ENCODE results near the gene ATP5ME.
"Not testable (repeated sequence)": the region's sequence is repeated elsewhere in the genome, so short reads cannot be mapped to it uniquely, and the experiment has no call there.

The ATP5ME gene

GRCh38 chr4:656436-657337 is 17.4 kb downstream of the ATP5ME start:
- no peak for DNase-seq (ENCODE audit: low read depth in 2 of 3, low spot score in 1 of 3)

DNA sequence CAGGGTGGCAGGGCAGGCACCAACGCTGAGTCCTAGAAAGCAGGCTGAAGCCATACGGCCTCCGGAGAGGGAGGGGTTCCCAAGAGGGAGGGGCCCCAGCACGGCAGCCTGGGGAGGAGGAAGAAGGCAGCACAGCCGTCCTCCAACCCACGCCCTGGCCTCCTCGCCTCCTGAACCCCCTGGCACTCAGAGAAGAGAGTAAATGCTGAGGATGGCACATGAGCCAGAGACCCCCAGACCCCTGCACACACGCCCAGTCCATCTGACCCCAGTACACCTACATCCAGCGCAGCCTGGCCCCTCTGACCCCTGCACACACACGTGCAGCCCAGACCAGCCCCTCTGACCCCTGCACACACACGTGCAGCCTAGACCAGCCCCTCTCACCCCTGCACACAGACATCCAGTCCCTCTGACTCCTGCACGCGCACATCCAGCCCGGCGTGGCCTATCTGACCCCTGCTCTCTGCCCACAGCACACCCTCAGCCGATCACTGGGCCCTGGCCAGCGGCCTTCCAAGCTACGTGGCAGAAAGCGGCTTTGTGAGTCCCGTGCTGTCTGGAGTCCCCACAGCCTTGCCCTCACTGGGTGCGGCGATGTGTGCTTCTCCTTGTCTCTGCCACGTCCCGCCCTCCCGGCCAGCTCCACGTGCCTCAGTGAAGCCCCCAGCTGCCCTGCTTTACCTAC is 18.5 kb downstream of the ATP5ME start:
- DNase-seq (ENCODE audit: low read depth in 2 of 3, low spot score in 1 of 3) = no peak

DNA sequence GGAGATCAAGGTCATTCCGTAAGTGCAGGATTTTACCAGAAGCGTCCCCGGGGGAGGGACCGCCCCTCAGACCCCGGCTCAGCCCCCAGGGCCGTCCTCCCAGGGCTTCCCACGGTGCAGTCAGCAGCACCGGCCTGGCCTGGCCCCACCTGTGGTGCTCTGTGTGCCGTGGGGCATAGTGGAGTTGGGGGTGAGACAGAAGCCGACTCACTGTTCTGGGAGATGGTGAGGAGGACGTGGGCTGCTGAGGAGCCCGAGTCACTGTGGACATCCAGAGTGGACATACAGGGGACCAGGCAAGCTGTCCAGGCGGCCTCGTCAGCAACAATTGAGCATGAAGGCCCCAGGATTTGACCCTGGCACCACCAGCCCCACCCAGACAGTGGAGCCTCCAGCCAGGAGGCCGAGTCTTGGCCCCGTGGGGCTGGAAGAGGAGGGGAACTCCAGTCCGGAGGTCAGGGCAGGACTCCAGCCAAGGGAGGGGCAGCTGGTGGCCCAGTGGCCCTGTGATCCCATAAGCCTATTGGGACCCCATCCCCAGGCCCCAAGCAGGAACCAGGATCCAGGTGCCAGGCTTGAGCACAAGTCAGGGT is 19.1 kb downstream of the ATP5ME start:
- DNase-seq (ENCODE audit: low read depth in 2 of 3, low spot score in 1 of 3) = no peak

- no peak for DNase-seq (ENCODE audit: low read depth in 2 of 3, low spot score in 1 of 3)
These were observed 19.6 kb downstream of the ATP5ME start for GRCh38 chr4:654503-654845.

- DNase-seq (ENCODE audit: low read depth in 2 of 3, low spot score in 1 of 3) = no peak
These were observed 20.1 kb downstream of the ATP5ME start for GRCh38 chr4:653831-654502.

DNA sequence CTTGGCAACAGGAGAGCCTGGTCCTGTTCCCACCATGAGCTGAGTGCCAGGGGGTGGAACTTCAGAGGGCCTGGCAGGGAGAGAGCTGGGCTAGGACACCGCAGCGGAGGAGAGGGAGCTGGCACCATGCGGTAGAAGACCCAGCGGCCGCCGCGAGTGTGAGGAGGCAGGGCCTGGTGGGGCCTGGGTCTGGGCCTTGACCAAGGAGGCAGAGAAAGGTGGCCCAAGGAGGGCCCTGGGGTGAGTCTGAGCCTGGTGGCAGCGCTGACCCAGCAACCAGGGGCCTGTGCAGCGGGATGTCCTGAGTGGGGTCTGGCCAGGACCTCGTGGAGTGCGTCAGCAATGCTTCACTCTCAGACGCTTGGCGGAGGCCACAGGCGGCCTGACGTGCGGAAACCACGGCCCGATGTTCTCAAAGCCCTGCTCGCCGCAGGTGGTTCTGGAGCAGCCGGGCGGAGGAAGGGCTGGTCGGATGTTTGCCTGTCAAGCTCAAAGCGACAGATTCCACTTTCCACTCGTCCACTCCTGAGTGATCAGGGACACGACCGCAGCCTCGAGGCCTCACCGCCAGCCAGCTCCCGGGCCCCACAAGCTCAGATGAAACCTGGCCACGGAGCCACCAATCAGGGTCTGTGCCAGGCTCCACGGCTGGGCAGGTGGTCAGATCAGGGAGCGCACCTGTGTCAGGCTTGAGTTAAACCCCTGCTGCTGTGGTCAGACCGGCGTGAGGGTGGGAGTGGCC is 20.8 kb downstream of the ATP5ME start:
- no peak for DNase-seq (ENCODE audit: low read depth in 2 of 3, low spot score in 1 of 3)

DNA sequence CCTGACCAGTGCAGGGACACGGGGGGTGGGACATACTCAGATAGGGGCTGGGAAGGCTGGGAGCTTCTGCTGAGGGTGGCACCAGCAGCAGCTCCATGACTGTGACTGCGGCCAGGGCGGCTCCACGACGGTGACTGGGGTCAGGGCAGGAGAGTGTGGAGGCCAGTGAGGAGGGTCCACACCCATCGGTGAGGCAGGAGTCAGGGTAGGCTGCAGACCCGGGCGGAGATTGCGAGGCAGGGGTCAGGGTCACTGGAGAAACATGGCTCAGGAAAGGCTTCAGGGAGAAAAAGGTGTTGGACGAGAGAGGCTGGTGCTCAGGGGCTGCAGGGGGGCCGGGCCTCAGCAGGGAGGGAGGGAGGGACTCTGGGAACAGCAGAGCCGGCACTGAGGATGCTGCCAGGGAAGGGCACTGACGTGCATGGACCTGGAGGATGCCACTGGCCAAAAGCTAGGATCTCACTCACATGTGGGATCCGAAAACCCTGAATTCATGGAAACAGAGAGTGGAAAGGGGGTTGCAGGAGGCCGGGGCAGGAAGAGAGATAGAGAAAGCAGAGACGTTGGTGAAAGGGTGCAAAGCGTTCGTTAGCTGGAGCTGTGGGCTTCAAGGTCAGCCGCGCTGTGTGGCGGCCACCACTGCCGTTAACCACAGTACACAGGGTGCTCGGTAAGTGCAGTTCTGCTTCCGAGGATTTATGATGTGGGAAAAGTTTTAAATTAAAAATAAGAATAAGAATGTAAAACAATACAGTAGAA is 22.0 kb downstream of the ATP5ME start:
- no peak for DNase-seq (ENCODE audit: low read depth in 2 of 3, low spot score in 1 of 3)

- DNase-seq (ENCODE audit: low read depth in 2 of 3, low spot score in 1 of 3) = no peak
These were observed 22.9 kb downstream of the ATP5ME start for GRCh38 chr4:650951-651883.

DNA sequence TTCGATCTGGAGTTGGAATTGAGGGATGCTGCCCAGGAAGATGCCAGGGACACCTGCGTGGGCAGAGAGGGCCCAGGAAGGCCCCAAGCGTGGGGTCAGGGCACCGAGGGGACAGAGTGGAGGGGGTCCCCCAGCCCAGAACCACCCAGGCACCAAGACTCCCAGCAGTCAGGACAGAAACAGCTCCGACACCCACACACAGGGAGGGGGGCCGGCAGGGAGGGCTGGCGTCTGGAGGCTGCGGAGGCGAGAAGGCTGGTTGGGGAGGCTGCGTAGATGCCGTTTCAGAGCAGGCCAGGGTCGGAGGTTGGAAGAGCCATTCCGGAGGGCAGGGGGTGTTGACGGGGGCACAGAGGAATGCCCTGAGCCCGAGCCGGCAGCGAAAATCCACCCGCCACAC is 23.6 kb downstream of the ATP5ME start:
- no peak for DNase-seq (ENCODE audit: low read depth in 2 of 3, low spot score in 1 of 3)

DNA sequence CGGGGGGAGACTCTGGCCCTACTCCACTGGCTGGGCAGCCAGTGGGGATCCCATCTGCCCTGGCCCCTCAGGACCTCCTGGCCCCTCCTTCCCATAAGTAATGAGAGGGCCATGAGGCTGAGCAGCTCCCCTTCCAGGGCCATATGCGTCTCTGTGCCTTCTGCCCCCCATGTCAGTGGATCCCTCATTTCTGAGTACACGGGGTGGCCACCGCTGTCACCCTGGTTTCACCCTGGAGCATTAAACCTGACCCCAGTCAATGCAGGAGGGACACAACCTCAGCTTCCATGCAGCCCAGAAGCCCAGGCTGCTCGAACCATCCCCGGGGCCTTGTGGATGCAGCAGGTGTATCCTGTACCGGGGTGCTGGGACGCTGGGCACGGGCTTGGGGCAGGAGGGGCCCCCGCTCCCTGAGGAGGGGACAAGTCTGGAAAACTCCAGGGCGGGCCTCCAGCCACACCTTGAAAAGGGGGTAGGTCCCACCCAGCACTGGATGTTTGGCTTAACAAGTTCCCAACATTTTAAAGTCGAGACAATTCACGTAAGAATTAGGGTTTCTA is 24.2 kb downstream of the ATP5ME start:
- no peak for DNase-seq (ENCODE audit: low read depth in 2 of 3, low spot score in 1 of 3)

DNA sequence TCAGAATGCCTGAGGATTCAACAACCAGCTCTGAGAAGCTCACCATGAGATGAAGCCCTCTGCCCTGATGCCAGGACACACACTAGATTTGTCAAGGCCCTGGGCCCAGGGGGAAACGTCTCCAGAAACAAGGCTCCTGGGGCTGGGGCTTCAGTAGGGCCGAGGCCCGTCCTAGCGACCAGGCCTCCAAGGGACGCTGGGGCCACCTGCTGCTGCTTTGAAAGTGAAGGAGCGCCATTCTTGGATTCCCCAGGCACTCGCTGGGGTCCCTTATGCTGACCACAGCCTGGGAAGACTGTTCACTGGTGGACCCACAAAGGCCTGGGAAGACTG is 24.8 kb downstream of the ATP5ME start:
- no peak for DNase-seq (ENCODE audit: low read depth in 2 of 3, low spot score in 1 of 3)

- DNase-seq (ENCODE audit: low read depth in 2 of 3, low spot score in 1 of 3) = no peak
These were observed 25.3 kb downstream of the ATP5ME start for GRCh38 chr4:648579-649292.

DNA sequence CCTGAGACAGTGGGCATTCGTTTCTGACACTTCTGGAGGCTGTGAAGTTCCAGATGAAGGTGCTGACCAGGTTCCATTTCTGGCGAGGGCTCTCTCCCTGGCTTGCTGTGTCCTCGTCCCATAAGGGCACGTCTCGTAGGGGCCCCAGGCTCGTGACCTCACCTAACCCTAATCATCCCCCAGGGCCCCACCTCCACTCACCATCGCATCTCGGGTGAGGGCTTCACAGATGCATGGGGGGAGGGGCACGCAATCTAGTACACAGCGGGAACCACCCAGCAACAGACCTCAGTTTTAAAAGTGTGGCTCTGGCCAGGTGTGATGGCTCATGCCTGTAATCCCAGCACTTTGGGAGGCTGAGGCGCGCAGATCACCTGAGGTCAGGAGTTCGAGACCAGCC is 26.6 kb downstream of the ATP5ME start:
- no peak for DNase-seq (ENCODE audit: low read depth in 2 of 3, low spot score in 1 of 3)

DNA sequence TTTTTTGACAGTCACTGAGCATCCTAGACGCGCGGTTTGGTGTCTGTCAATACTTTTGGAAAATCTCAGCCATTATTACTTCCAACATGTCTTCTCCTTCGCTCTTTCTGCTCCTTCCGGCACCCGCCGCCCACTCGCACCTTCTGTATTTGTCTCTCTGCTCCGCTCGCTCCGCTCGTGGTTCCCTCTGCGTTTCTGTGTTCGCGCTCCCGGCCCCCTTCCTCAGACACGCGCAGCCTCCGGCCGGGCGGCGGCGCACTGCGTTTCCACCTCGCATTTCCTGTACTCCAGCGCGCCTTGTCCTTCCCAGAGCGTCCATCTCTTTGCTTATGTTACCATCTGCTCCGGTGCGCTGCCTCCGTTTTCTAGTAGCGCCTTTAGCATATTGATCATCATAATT is 27.6 kb downstream of the ATP5ME start:
- peak; percentile 8 to 15 (median 12) for DNase-seq (ENCODE audit: low read depth in 2 of 3, low spot score in 1 of 3)

DNA sequence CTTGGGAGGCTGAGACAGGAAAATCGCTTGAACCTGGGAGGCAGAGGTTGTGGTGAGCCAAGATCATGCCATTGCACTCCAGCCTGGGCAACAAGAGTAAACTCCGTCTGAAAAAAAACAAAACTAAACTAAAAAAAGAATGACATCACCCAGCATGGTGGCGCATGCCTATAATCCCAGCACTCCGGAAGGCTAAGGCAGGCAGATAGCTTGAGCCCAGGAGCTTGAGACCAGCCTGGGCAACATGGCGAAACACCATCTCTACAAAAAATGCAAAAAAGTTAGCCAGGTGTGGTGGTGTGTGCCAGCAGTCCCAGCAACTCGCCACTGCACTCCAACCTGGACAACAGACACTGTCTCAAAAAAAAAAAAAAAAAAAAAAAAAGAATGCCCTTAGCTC is 31.7 kb downstream of the ATP5ME start:
- not testable (repeated sequence) for DNase-seq (ENCODE audit: low read depth in 2 of 3, low spot score in 1 of 3)

GRCh38 chr4:637536-638280 is 36.4 kb downstream of the ATP5ME start:
- DNase-seq (ENCODE audit: low read depth in 2 of 3, low spot score in 1 of 3) = no peak

DNA sequence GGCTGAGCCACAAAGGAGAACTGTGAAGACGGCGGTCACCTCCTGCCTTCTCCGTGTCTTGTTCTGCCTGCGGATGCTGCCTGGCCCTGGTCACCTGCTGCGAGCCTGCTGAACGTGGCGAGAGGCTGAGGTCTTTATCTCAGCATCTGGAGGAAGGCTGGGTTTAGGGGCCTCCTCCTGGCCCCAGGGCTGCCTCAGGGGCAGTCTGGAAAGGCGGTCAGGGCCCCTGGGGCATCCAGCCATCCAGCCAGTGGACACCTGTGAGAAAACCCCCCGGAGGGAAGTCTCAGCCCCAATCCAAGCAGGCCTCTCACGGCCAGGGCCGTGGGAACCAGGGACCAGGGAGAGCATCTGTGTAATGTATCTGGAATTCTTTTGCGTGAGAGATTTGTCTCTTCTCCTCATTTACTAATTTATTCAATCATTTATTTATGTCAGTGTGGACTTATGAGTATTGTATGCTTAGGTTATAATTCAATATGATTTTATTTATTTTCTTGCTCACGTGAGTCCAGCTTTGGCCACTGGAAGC is 37.4 kb downstream of the ATP5ME start:
- DNase-seq (ENCODE audit: low read depth in 2 of 3, low spot score in 1 of 3) = no peak
